Renal pelvis (tissue), 4 donors: ENCODE data around the gene GPR3. TPM values are rescaled to one million over a fixed set of nuclear protein-coding genes. Genes with fewer than 3 reads are reported as not detected.
"Not testable (repeated sequence)": the region's sequence is repeated elsewhere in the genome, so short reads cannot be mapped to it uniquely, and the experiment has no call there.

Experiments
- DNase-seq: peaks from one replicate; pipeline ENCODE4 v3.0.0-alpha.2; 2013
- polyA plus RNA-seq, 3 donors: library from polyadenylated mRNA; unstranded; fragments of 120-200 nt; gene quantifications; one replicate each; pipeline ENCODE4 v1.2.1, GENCODE V29; 2013; ENCODE audit not compliant: insufficient read length in 3 of 3

The GPR3 gene
- polyA plus RNA-seq, 3 donors = 0.84 to 1.1 (median 1.0) TPM

GRCh38 chr1:27398405-27399149 lies 6.2 kb downstream of the GPR3 start:
- no peak for DNase-seq

- no peak for DNase-seq
These were observed 7.0 kb downstream of the GPR3 start for GRCh38 chr1:27399251-27400025.

- DNase-seq = no peak
These were observed 7.9 kb downstream of the GPR3 start for GRCh38 chr1:27400082-27400962.

GRCh38 chr1:27400963-27401341 lies 8.5 kb downstream of the GPR3 start:
- no peak for DNase-seq

- no peak for DNase-seq
These were observed 9.9 kb downstream of the GPR3 start for GRCh38 chr1:27402349-27402754.

- DNase-seq = no peak
These were observed 10.8 kb downstream of the GPR3 start for GRCh38 chr1:27403065-27403726.

- DNase-seq = no peak
These were observed 11.5 kb downstream of the GPR3 start for GRCh38 chr1:27403931-27404330.

- DNase-seq = no peak
These were observed 12.7 kb downstream of the GPR3 start for GRCh38 chr1:27405074-27405473.

GRCh38 chr1:27405598-27406361 lies 13.4 kb downstream of the GPR3 start:
- not testable (repeated sequence) for DNase-seq

- DNase-seq = no peak
These were observed 13.9 kb downstream of the GPR3 start for GRCh38 chr1:27406362-27406680.

- DNase-seq = not testable (repeated sequence)
These were observed 14.4 kb downstream of the GPR3 start for GRCh38 chr1:27406791-27407190.

- no peak for DNase-seq
These were observed 15.7 kb downstream of the GPR3 start for GRCh38 chr1:27408151-27408550.

- no peak for DNase-seq
These were observed 17.2 kb downstream of the GPR3 start for GRCh38 chr1:27409669-27410068.

GRCh38 chr1:27410709-27411108 lies 18.3 kb downstream of the GPR3 start:
- no peak for DNase-seq

GRCh38 chr1:27412502-27412901 lies 20.1 kb downstream of the GPR3 start:
- DNase-seq = no peak

- DNase-seq = no peak
These were observed 20.6 kb downstream of the GPR3 start for GRCh38 chr1:27413004-27413403.

- DNase-seq = no peak
These were observed 21.7 kb downstream of the GPR3 start for GRCh38 chr1:27414091-27414490.

- no peak for DNase-seq
These were observed 24.1 kb downstream of the GPR3 start for GRCh38 chr1:27416387-27417111.

GRCh38 chr1:27417713-27418112 lies 25.3 kb downstream of the GPR3 start:
- no peak for DNase-seq
